ENCODE data around the gene LTBP1. TPM values are rescaled to one million over a fixed set of nuclear protein-coding genes. Genes with fewer than 3 reads are reported as not detected.

The LTBP1 gene
- total RNA-seq, 1 donor: 33.7 TPM

- no peak overlapping the region for H3K4me3 ChIP-seq (ENCODE audit: low read depth, low read length)
- no peak for DNase-seq (ENCODE audit: low read depth)
Measured at GRCh38 chr2:33408109-33408508, 461.4 kb downstream of the LTBP1 start.

GRCh38 chr2:33409417-33409955 lies 462.7 kb downstream of the LTBP1 start:
- H3K4me3 ChIP-seq (ENCODE audit: low read depth, low read length): no peak overlapping the region
- no peak for DNase-seq (ENCODE audit: low read depth)
- TF ChIP-seq CTCF (IDR thresholded peaks at IDR 0.05; ENCODE audit: insufficient read depth, low read depth, low read length): no peak

More at GRCh38 chr2:33408109-33408508, 461.4 kb downstream of the LTBP1 start:
- TF ChIP-seq CTCF (IDR thresholded peaks at IDR 0.05; ENCODE audit: insufficient read depth, low read depth, low read length): no peak

- peak; percentile 91 for DNase-seq (ENCODE audit: low read depth)
- no peak overlapping the region for H3K4me3 ChIP-seq (ENCODE audit: low read depth, low read length)
- TF ChIP-seq CTCF (IDR thresholded peaks at IDR 0.05; ENCODE audit: insufficient read depth, low read depth, low read length): no peak
Measured at GRCh38 chr2:33411765-33412164, 465.0 kb downstream of the LTBP1 start.

GRCh38 chr2:33412920-33413319 lies 466.2 kb downstream of the LTBP1 start:
- peak; percentile 69 for DNase-seq (ENCODE audit: low read depth)
- H3K4me3 ChIP-seq (ENCODE audit: low read depth, low read length): no peak overlapping the region
- peak; percentile 70 for TF ChIP-seq CTCF (IDR thresholded peaks at IDR 0.05; ENCODE audit: insufficient read depth, low read depth, low read length)

GRCh38 chr2:33419581-33420200 lies 472.9 kb downstream of the LTBP1 start:
- no peak for DNase-seq (ENCODE audit: low read depth)
- no peak for TF ChIP-seq CTCF (IDR thresholded peaks at IDR 0.05; ENCODE audit: insufficient read depth, low read depth, low read length)
- H3K4me3 ChIP-seq (ENCODE audit: low read depth, low read length): no peak overlapping the region

- no peak for TF ChIP-seq CTCF (IDR thresholded peaks at IDR 0.05; ENCODE audit: insufficient read depth, low read depth, low read length)
- no peak for DNase-seq (ENCODE audit: low read depth)
- no peak overlapping the region for H3K4me3 ChIP-seq (ENCODE audit: low read depth, low read length)
Measured at GRCh38 chr2:33420726-33421125, 474.0 kb downstream of the LTBP1 start.

- TF ChIP-seq CTCF (IDR thresholded peaks at IDR 0.05; ENCODE audit: insufficient read depth, low read depth, low read length): no peak
- DNase-seq (ENCODE audit: low read depth): peak; percentile 76
- H3K4me3 ChIP-seq (ENCODE audit: low read depth, low read length): no peak overlapping the region
Measured at GRCh38 chr2:33421820-33422219, 475.1 kb downstream of the LTBP1 start.
